ENCODE data around the gene BEST4.
A peak's percentile ranks its signal among the peaks of the same experiment; 100 is the strongest.

BEST4 gene

DNA sequence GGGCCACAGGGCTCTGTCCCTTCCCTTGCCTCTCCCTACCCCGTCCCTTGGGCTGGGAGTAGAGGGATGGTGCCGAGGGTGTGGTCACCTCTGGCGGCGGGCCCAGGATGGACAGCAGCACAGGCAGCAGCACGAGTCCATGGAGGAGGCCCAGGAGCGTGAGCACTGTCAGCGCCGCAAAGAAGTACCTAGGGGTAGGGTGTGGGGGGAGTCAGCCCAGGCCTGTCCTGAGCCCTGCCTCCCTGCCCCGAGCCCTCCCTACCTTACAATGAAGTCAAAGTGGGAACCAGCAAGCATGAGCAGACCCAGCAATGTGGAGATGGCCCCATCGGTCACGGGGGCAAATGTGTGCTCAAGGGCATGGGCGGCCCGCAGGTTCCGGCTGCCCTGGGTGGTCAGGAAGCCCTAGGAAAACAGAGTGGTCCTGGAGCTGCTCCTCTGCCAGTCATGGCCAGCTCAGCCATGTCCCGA is 35.0 kb upstream of the BEST4 start:
- TF ChIP-seq, protein P1, sequence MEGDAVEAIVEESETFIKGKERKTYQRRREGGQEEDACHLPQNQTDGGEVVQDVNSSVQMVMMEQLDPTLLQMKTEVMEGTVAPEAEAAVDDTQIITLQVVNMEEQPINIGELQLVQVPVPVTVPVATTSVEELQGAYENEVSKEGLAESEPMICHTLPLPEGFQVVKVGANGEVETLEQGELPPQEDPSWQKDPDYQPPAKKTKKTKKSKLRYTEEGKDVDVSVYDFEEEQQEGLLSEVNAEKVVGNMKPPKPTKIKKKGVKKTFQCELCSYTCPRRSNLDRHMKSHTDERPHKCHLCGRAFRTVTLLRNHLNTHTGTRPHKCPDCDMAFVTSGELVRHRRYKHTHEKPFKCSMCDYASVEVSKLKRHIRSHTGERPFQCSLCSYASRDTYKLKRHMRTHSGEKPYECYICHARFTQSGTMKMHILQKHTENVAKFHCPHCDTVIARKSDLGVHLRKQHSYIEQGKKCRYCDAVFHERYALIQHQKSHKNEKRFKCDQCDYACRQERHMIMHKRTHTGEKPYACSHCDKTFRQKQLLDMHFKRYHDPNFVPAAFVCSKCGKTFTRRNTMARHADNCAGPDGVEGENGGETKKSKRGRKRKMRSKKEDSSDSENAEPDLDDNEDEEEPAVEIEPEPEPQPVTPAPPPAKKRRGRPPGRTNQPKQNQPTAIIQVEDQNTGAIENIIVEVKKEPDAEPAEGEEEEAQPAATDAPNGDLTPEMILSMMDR (IDR thresholded peaks at IDR 0.05; ENCODE audit: insufficient read depth, low read depth, low read length, missing control alignments): no peak
- DNase-seq (ENCODE audit: low read depth): no peak
- H3K4me3 ChIP-seq (ENCODE audit: low read length): no peak overlapping the region

DNA sequence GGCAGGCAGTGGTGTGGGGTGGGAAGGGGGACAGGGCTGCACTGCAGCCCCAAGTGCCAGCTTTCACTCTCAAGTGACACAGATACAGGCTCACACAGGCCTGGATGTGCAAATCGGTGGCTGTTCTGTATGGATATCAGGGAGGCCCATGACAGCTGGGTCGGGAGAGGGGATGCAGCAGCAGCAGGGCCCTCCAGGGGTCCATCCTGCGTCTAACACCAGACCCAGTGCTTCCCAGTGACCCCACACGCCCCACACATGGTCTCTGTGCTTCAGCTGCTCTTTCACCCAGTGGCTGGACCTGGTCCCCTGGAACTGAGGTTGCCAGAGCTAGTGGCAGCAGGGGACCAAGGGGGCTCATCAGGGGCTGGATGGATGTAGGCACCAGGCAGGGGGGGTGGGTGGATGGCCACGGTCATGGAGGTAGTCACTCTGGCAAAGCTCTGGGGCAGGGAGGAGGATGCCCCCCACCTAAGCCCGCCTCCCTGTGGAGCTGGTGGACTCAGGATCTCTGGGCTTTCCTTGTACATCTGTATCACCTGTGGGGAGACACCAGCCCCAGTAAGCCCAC is 34.2 kb upstream of the BEST4 start:
- DNase-seq (ENCODE audit: low read depth): no peak
- TF ChIP-seq, protein P1 (IDR thresholded peaks at IDR 0.05; ENCODE audit: insufficient read depth, low read depth, low read length, missing control alignments): no peak
- no peak overlapping the region for H3K4me3 ChIP-seq (ENCODE audit: low read length)

DNA sequence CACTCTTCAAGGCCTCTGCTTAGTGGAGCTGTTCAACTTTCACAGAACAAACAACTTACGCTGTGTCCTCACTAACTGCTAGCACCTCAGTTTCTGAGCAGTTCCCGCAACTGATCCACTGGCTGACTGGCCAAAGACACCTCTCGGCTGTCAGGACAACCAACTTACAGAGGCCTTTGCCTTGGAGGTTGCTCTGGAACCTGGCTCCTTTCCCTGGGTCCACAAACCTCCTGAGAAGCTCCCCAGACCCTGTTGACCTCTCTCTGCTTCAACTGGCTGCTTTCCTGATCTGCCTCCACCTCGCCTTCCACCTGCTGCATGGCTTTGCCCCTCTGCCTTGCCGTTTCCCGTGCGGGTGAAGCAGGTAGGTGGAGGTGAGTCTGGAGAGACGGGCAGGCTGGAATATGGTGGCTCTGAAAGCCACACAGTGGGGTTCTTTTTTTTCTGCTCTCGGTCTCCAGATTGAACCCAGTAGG is 33.3 kb upstream of the BEST4 start:
- no peak overlapping the region for H3K4me3 ChIP-seq (ENCODE audit: low read length)

DNA sequence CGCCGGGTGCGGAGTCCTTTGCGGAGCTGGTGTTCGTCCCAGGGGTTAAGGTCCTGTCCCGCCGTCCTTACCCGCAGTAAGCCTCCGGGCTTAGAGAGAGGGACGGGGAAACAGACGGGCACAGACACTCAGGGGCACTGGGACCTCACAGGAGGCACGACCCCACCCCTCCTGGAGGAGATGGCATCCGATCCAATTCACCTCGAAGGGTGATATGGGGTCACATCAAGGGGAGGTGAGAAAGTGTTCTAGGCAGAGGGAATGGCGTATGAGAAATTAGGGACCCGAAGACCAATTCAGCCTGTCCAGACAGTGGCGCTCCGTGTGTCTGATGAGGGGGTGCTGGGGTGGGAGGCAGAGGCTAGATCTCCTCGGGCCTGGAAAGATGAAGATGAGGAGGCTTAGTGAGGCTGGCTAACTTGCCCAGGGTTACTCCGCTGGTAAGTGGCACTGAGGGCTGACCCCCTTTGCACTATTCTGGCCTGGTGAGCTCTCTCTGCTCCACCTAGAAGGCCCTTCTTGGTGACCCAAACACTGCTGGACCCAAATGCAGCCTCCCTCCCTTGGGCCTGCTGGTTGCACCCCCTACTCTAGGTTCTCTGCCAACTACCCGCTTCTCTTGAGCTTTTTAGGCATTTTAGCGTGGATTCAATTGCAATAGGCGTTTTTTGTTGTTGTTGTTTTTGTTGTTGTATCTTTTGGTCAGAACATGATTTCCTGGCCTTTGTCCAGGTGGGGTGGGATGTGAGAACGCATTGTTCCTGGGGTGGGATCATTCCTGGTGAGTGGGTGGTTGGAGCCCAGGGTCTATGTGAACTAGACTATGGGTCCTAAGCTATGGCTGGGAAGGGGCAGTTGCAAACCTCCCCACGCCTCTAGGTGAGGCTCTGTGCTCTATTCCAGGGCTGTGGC is 32.6 kb upstream of the BEST4 start:
- H3K4me3 ChIP-seq (ENCODE audit: low read length): peak overlapping the region; percentile 62
- TF ChIP-seq, protein P1 (IDR thresholded peaks at IDR 0.05; ENCODE audit: insufficient read depth, low read depth, low read length, missing control alignments): no peak
- no peak for DNase-seq (ENCODE audit: low read depth)

More for the DNA sequence above, 33.3 kb upstream of the BEST4 start:
- DNase-seq (ENCODE audit: low read depth): no peak
- TF ChIP-seq, protein P1 (IDR thresholded peaks at IDR 0.05; ENCODE audit: insufficient read depth, low read depth, low read length, missing control alignments): no peak

DNA sequence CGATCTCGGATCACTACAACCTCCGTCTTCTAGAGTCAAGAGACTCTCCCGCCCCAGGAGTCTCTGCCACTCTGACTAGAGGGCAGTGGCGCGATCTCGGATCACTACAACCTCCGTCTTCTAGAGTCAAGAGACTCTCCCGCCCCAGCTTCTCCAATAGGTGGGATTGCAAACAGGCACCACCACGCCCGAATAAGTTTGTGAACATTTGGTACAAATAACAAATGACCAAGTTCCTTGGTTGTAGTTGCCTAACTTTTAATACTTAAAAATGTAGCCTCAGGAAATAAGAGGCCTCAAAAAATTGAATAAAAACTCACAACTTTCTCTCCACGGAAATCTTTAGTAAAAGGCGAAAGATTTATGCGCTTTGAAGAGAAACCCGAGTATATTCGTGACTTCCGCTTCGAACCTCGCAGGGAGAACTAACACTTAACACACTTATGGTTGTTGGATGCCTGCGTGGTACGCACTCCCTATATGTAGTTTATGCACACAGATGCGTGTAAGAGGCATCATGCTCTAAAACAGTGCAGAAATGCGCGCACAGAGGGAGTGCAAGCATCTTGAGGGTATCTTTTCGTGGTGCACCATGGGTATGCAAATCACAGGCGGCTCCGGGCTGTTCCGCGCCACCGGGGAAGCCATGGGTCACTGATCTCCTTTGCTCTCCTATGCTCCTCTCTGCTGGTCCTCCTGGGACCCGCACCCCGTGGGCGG is 31.8 kb upstream of the BEST4 start:
- peak overlapping the region; percentile 62 for H3K4me3 ChIP-seq (ENCODE audit: low read length)
- peak; percentile 84 for DNase-seq (ENCODE audit: low read depth)
- TF ChIP-seq, protein P1 (IDR thresholded peaks at IDR 0.05; ENCODE audit: insufficient read depth, low read depth, low read length, missing control alignments): no peak

DNA sequence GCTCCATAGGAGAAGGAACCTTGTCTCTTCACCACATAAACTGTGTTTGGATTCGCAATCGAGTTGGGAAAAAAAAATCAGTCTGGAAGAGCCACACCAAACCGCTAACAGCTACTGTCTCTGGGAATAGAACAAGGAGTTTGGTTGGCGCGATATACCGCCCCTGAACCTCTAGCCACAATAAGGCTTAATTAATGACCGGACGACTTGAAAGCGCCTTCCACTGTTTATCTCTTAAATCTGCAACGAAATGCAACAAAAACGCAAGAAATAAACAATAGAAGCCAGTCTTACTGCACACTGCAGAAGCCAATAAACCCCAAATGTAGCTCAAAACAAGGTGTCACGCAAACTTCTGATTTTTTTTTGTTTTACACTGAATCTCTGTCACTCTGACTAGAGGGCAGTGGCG is 31.2 kb upstream of the BEST4 start:
- peak overlapping the region; percentile 62 for H3K4me3 ChIP-seq (ENCODE audit: low read length)
- DNase-seq (ENCODE audit: low read depth): peak; percentile 41
- TF ChIP-seq, protein P1 (IDR thresholded peaks at IDR 0.05; ENCODE audit: insufficient read depth, low read depth, low read length, missing control alignments): no peak
